HEK293T (cell line): ENCODE data around the gene ZNF93.
A peak's percentile ranks its signal among the peaks of the same experiment; 100 is the strongest.
"Not testable (repeated sequence)": the region's sequence is repeated elsewhere in the genome, so short reads cannot be mapped to it uniquely, and the experiment has no call there.

ENCODE experiments used
- CTCF ChIA-PET: fragments of 350-600 bp; formaldehyde crosslinking; extraction: SDS; loops from one replicate; lab custom pipeline; 2021; ENCODE audit warnings: antibody characterized with exemption, inconsistent platforms; lab: Yijun Ruan, JAX
- POLR2A ChIA-PET: fragments of 350-600 bp; formaldehyde crosslinking; extraction: SDS; loops from one replicate; lab custom pipeline; 2020; ENCODE audit warnings: antibody characterized with exemption, inconsistent platforms; lab: Yijun Ruan, JAX
- DNase-seq: peaks from one replicate; pipeline ENCODE4 v3.0.0; 2012; ENCODE audit warnings: mixed read lengths; ENCODE audit errors: extremely low spot score
- ARNT ChIP-seq: fragments of 450-650 bp; IDR thresholded peaks from 2 replicates; pipeline ENCODE4 v1.6.1; 2017; ENCODE audit warnings: mild to moderate bottlenecking
- BHLHE40 ChIP-seq: fragments of 450-650 bp; IDR thresholded peaks from 2 replicates; pipeline ENCODE4 v1.6.1; 2016; ENCODE audit warnings: mild to moderate bottlenecking, moderate library complexity, borderline replicate concordance
- CTBP1 ChIP-seq: fragments of 450-650 bp; IDR thresholded peaks from 2 replicates; pipeline ENCODE4 v1.6.1; 2016; ENCODE audit warnings: borderline replicate concordance
- ELF4 ChIP-seq: fragments of 450-650 bp; IDR thresholded peaks from 2 replicates; pipeline ENCODE4 v1.6.1; 2017; ENCODE audit warnings: antibody characterized with exemption
- FOXA1 ChIP-seq: fragments of 450-650 bp; IDR thresholded peaks from 2 replicates; pipeline ENCODE4 v1.6.1; 2016; ENCODE audit warnings: mild to moderate bottlenecking
- FOXK2 ChIP-seq: fragments of 450-650 bp; IDR thresholded peaks from 2 replicates; pipeline ENCODE4 v1.6.1; 2016; ENCODE audit warnings: mild to moderate bottlenecking
- FOXM1 ChIP-seq: fragments of 450-650 bp; IDR thresholded peaks from 2 replicates; pipeline ENCODE4 v1.6.1; 2017; ENCODE audit warnings: mild to moderate bottlenecking, borderline replicate concordance
- HDGF ChIP-seq: fragments of 450-650 bp; IDR thresholded peaks from 2 replicates; pipeline ENCODE4 v1.6.1; 2017; ENCODE audit warnings: antibody characterized with exemption, borderline replicate concordance
- L3MBTL2 ChIP-seq: fragments of 450-650 bp; conservative IDR thresholded peaks from 2 replicates; pipeline ENCODE4 v1.6.1; 2016; ENCODE audit warnings: mild to moderate bottlenecking
- LEF1 ChIP-seq: fragments of 450-650 bp; IDR thresholded peaks from 2 replicates; pipeline ENCODE4 v1.6.1; 2017; ENCODE audit warnings: mild to moderate bottlenecking, borderline replicate concordance
- NFRKB ChIP-seq: fragments of 450-650 bp; IDR thresholded peaks from 2 replicates; pipeline ENCODE4 v1.6.1; 2016; ENCODE audit warnings: mild to moderate bottlenecking, moderate library complexity
- SP1 ChIP-seq: fragments of 450-650 bp; IDR thresholded peaks from 2 replicates; pipeline ENCODE4 v1.6.1; 2017
- SUZ12 ChIP-seq: fragments of 450-650 bp; IDR thresholded peaks from 2 replicates; pipeline ENCODE4 v1.6.1; 2016; ENCODE audit warnings: mild to moderate bottlenecking
- TARDBP ChIP-seq: fragments of 450-650 bp; IDR thresholded peaks from 2 replicates; pipeline ENCODE4 v1.6.1; 2016
- ZNF384 ChIP-seq: fragments of 450-650 bp; IDR thresholded peaks from 2 replicates; pipeline ENCODE4 v1.6.1; 2016
- TF ChIP-seq, protein P1 (sequence below): fragments of 450-650 bp; IDR thresholded peaks from 2 replicates; pipeline ENCODE4 v1.6.1; 2016

ZNF93 gene

GRCh38 chr19:19900729-19901444 lies at the start of gene ZNF93:
Gene ZNF93 (plus strand): TSS chr19:19900946. CDS start chr19:19901089, 143 bp downstream.
- ChIA-PET POLR2A (no interaction called here), CTCF (no interaction called here)
- no peak for DNase-seq
- TF ChIP-seq ARNT: no peak
- TF ChIP-seq NFRKB: no peak
- TF ChIP-seq FOXM1: no peak
- no peak for TF ChIP-seq CTBP1
- TF ChIP-seq, protein P1, sequence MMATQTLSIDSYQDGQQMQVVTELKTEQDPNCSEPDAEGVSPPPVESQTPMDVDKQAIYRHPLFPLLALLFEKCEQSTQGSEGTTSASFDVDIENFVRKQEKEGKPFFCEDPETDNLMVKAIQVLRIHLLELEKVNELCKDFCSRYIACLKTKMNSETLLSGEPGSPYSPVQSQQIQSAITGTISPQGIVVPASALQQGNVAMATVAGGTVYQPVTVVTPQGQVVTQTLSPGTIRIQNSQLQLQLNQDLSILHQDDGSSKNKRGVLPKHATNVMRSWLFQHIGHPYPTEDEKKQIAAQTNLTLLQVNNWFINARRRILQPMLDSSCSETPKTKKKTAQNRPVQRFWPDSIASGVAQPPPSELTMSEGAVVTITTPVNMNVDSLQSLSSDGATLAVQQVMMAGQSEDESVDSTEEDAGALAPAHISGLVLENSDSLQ: no peak
- no peak for TF ChIP-seq LEF1
- no peak for TF ChIP-seq SP1
- no peak for TF ChIP-seq FOXK2
- no peak for TF ChIP-seq ELF4
- TF ChIP-seq ZNF384: no peak

GRCh38 chr19:19851740-19852139 lies 49.0 kb upstream of the ZNF93 start:
- CTCF ChIA-PET, POLR2A ChIA-PET, DNase-seq: not testable (repeated sequence)

GRCh38 chr19:19858751-19859150 lies 42.0 kb upstream of the ZNF93 start:
- no peak for TF ChIP-seq ARNT
- TF ChIP-seq FOXK2: no peak
- no peak for TF ChIP-seq ZNF384
- TF ChIP-seq, protein P1: no peak
- TF ChIP-seq ELF4: no peak
- TF ChIP-seq FOXM1: no peak
- no peak for TF ChIP-seq HDGF
- no peak for TF ChIP-seq FOXA1
- TF ChIP-seq SUZ12: no peak
- no peak for TF ChIP-seq BHLHE40
- no peak for TF ChIP-seq CTBP1
- no peak for TF ChIP-seq NFRKB
- no peak for TF ChIP-seq TARDBP
- TF ChIP-seq L3MBTL2: no peak
- no peak for TF ChIP-seq SP1
- no peak for TF ChIP-seq LEF1
- ChIA-PET CTCF (no interaction called here), POLR2A (no interaction called here)
- DNase-seq: no peak

DNA sequence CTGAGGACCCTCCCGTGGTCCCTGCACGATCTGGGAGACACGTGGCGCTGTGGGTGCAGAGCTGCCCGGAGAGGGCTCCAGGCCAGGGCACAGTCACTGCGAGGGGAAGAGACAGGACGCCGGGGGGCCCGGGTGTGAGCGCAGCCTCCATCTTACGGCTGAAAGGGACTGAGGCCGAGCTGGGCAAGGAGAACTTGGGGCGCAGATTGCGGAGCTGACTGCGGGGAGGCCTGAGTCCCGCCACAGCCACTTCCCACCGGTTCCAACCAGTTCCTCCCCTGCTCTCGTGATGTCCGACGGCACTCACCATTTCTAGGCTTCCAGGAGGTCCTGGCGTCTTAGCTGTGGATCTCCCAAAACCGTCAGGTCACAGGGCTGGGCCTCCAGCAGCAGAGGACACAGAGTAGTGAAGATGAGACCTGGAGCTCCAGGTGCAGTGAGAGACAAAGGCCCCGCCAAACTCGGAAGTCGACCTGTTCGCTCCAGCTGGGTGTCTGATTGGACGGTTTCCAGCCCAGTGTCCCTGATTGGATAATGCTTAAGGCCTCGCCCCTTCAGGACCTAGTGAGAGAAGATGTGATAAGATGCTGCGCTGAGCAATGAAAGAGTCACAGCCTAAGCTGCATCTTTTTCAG lies 39.9 kb upstream of the ZNF93 start:
- POLR2A ChIA-PET: no interaction called here
- CTCF ChIA-PET: no interaction called here
- no peak for TF ChIP-seq ZNF384
- no peak for TF ChIP-seq SUZ12
- no peak for TF ChIP-seq FOXA1
- DNase-seq: no peak

GRCh38 chr19:19865750-19866610 lies 34.8 kb upstream of the ZNF93 start, which contains the start of gene ZNF253:
Gene ZNF253 (plus strand): TSS chr19:19865882. CDS start chr19:19865997, 115 bp downstream.
- POLR2A ChIA-PET: no interaction called here
- CTCF ChIA-PET: no interaction called here
- peak; percentile 7 for DNase-seq
- TF ChIP-seq ELF4 (no peak), NFRKB (no peak), SP1 (no peak), BHLHE40 (no peak), L3MBTL2 (no peak), ARNT (no peak), FOXA1 (no peak), HDGF (no peak), CTBP1 (no peak), FOXM1 (no peak), LEF1 (no peak), TARDBP (no peak), SUZ12 (no peak), ZNF384 (no peak), FOXK2 (no peak)
- TF ChIP-seq, protein P1: no peak

GRCh38 chr19:19866611-19867248 lies 34.0 kb upstream of the ZNF93 start:
- ChIA-PET POLR2A (no interaction called here), CTCF (no interaction called here)
- DNase-seq: no peak
- TF ChIP-seq FOXM1 (no peak), TARDBP (no peak), NFRKB (no peak), ELF4 (no peak), L3MBTL2 (no peak), HDGF (no peak), SP1 (no peak), ZNF384 (no peak), FOXA1 (no peak), FOXK2 (no peak), CTBP1 (no peak), BHLHE40 (no peak), SUZ12 (no peak), ARNT (no peak), LEF1 (no peak)
- TF ChIP-seq, protein P1: no peak

GRCh38 chr19:19870086-19870485 lies 30.7 kb upstream of the ZNF93 start:
- DNase-seq, POLR2A ChIA-PET: not testable (repeated sequence)
- CTCF ChIA-PET: interaction anchor here (0.7 kb wide), 1 partner anchor 1041 kb away, joined by 4 read pairs; no protein-coding TSS in a partner anchor
